ENCODE results near the gene GPT2. TPM values are rescaled to one million over a fixed set of nuclear protein-coding genes. Genes with fewer than 3 reads are reported as not detected.

GPT2 gene
- total RNA-seq, 1 donor from 2014 or later: 37.9 TPM

GRCh38 chr16:46976550-46976949, 92.4 kb downstream of the GPT2 start:
- H3K4me3 ChIP-seq (ENCODE audit: low read depth, low read length): no peak overlapping the region
- TF ChIP-seq CTCF (conservative IDR thresholded peaks at IDR 0.05; ENCODE audit: low read depth, low read length): no peak
- no peak for DNase-seq (ENCODE audit: low read depth)

Other genes starting within 250 kb of the GPT2 start
- gene VPS35, start 195.2 kb upstream of the GPT2 start, total RNA-seq: 112 and 131 TPM in 2 replicates
- 34.1 and 47.6 TPM in 2 replicates for gene ORC6, start 194.7 kb upstream of the GPT2 start, total RNA-seq
- gene MYLK3, start 136.0 kb upstream of the GPT2 start, total RNA-seq: 0.07 TPM in 1 of 2 replicates, not detected in the other
- 8.6 and 9.3 TPM in 2 replicates for gene C16orf87, start 53.2 kb upstream of the GPT2 start, total RNA-seq
- gene DNAJA2, start 89.3 kb downstream of the GPT2 start, total RNA-seq: 49.8 and 71.3 TPM in 2 replicates